Vagina (tissue), 2 donors: Measurements from ENCODE around the gene KBTBD4.

ENCODE experiments used
- POLR2A ChIP-seq, 2 donors: fragments of 450-650 bp; IDR thresholded peaks; one replicate each; pipeline ENCODE4 v1.6.1; 2017; ENCODE audit warnings: antibody characterized with exemption in 2 of 2, mild to moderate bottlenecking in 2 of 2, moderate library complexity in 2 of 2
- POLR2AphosphoS5 ChIP-seq, 2 donors: sonication (generic); formaldehyde crosslinking; IDR thresholded peaks; one replicate each; pipeline ENCODE4 v1.9.0; 2017; ENCODE audit warnings: antibody characterized with exemption in 2 of 2, mild to moderate bottlenecking in 2 of 2, low read depth in 1 of 2; ENCODE audit not compliant: insufficient read depth in 1 of 2
- TF ChIP-seq, protein P1 (sequence below), 3 experiments: fragments of 450-650 bp in 2 of 3; fragments of 200-600 bp in 1 of 3; sonication (generic) in 1 of 3; IDR thresholded peaks; one replicate each; pipeline ENCODE4 v1.5.1; 2017 to 2019; ENCODE audit warnings: antibody characterized with exemption in 3 of 3, mild to moderate bottlenecking in 2 of 3, moderate library complexity in 2 of 3

DNA sequence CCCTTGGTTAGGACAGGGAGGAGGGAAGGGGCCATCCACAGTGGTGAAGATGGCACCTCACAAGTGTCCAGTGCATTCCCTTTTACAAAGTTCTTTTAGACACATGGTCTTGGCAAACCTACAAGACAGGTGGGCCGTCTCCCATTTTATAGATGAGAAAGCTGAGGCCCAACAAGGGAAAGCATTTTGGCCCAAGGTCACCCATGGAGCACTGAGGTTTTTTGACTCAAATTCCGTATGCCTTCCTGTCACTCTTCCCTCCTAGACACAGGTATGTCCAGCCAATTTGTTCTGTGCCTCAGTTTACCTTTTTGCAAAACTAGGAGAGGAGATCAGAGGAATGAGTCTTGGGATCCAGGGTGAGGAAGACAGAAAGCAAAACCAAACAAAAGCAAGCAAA is 14.2 kb upstream of the KBTBD4 start:
- TF ChIP-seq, protein P1, sequence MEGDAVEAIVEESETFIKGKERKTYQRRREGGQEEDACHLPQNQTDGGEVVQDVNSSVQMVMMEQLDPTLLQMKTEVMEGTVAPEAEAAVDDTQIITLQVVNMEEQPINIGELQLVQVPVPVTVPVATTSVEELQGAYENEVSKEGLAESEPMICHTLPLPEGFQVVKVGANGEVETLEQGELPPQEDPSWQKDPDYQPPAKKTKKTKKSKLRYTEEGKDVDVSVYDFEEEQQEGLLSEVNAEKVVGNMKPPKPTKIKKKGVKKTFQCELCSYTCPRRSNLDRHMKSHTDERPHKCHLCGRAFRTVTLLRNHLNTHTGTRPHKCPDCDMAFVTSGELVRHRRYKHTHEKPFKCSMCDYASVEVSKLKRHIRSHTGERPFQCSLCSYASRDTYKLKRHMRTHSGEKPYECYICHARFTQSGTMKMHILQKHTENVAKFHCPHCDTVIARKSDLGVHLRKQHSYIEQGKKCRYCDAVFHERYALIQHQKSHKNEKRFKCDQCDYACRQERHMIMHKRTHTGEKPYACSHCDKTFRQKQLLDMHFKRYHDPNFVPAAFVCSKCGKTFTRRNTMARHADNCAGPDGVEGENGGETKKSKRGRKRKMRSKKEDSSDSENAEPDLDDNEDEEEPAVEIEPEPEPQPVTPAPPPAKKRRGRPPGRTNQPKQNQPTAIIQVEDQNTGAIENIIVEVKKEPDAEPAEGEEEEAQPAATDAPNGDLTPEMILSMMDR (IDR thresholded peaks at IDR 0.05): no peak
- TF ChIP-seq POLR2A (IDR thresholded peaks at IDR 0.05) (no peak), POLR2AphosphoS5 (IDR thresholded peaks at IDR 0.05; ENCODE audit: insufficient read depth in 1 of 2, low read depth in 1 of 2) (no peak)
